Activated naive CD4-positive, alpha-beta T cell treated with anti-CD3 and anti-CD28 coated beads, Interleukin-2, amount 50 U/mL, for 72 hours (primary cell): ENCODE measurements around the gene C17orf50. TPM values are rescaled to one million over a fixed set of nuclear protein-coding genes. Genes with fewer than 3 reads are reported as not detected.

Experiments
- ATAC-seq, 2 donors: fragments of 150-1000 bp; cut with Tn5 transposase; 2 replicates each; pipeline ENCODE4 v1.10.0; 2021; ENCODE audit warnings: mild to moderate bottlenecking in 2 of 2, moderate library complexity in 2 of 2
- DNase-seq, 2 donors: peaks; one replicate each; pipeline ENCODE4 v3.0.0; 2021 to 2022; ENCODE audit warnings: low spot score in 2 of 2
- H3K27ac Mint-ChIP-seq, 2 donors: one replicate each; pipeline ENCODE4 v1.8.0; 2022; ENCODE audit warnings: mild to moderate bottlenecking in 2 of 2, mixed read lengths in 2 of 2
- H3K36me3 Mint-ChIP-seq, 2 donors: one replicate each; pipeline ENCODE4 v1.8.0; 2022; ENCODE audit warnings: mixed read lengths in 2 of 2
- H3K9me3 Mint-ChIP-seq, 2 donors: one replicate each; pipeline ENCODE4 v1.8.0; 2022; ENCODE audit warnings: mixed read lengths in 2 of 2
- total RNA-seq, 2 donors: library from RNA; stranded (reverse); gene quantifications; one replicate each; pipeline ENCODE4 v1.2.3, GENCODE V29; 2022

The C17orf50 gene
- total RNA-seq, 2 donors from 2014 or later: not detected

GRCh38 chr17:35811759-35812158 lies 51.1 kb downstream of the C17orf50 start:
- Mint-ChIP-seq H3K36me3 (peaks cover 16 to 18% of the 10 kb centered on the region in 2 donors), H3K27ac (no peak overlapping the region), H3K9me3 (no peaks in the 10 kb centered on the region)
- no peak for ATAC-seq
- no peak for DNase-seq

- DNase-seq: no peak
- no peak overlapping the region for H3K27ac Mint-ChIP-seq
- H3K9me3 Mint-ChIP-seq: no peaks in the 10 kb centered on the region
- ATAC-seq: no peak
- H3K36me3 Mint-ChIP-seq: peaks cover 16 to 18% of the 10 kb centered on the region in 2 donors
These were observed 51.8 kb downstream of the C17orf50 start for GRCh38 chr17:35812456-35812855.

Other genes starting within 250 kb of the C17orf50 start
- gene SLFN12L, start 223.2 kb upstream of the C17orf50 start, total RNA-seq: 10 to 100 TPM; 33.7 to 43.2 TPM
- gene SLFN14, start 200.1 kb upstream of the C17orf50 start, total RNA-seq: under 1 TPM in 1 of 2 donors, not detected in 1; 0.08 TPM
- 1 to 10 TPM; 5.1 to 5.6 TPM for gene PEX12, start 182.3 kb upstream of the C17orf50 start, total RNA-seq
- gene AP2B1, start 173.6 kb upstream of the C17orf50 start, total RNA-seq: 100 to 1,000 TPM; 185 to 202 TPM
- gene RASL10B, start 29.2 kb upstream of the C17orf50 start, total RNA-seq: 1 to 10 TPM in 1 of 2 donors, not detected in 1; 1.1 TPM
- gene GAS2L2, start 7.6 kb upstream of the C17orf50 start, total RNA-seq: under 1 TPM in 1 of 2 donors, not detected in 1; 0.16 TPM
- gene MMP28, start 34.8 kb downstream of the C17orf50 start, total RNA-seq: under 1 TPM in 1 of 2 donors, not detected in 1; 0.74 TPM
- 100 to 1,000 TPM; 283 to 312 TPM for gene TAF15, start 48.6 kb downstream of the C17orf50 start, total RNA-seq
- not detected for gene HEATR9, start 108.0 kb downstream of the C17orf50 start, total RNA-seq
- gene CCL5, start 119.5 kb downstream of the C17orf50 start, total RNA-seq: 10 to 100 TPM; 13.1 to 14.7 TPM
- 10 to 100 TPM in 1 of 2 donors, 1 to 10 TPM in 1; 8.4 to 12.8 TPM for gene RDM1, start 169.9 kb downstream of the C17orf50 start, total RNA-seq
- not detected for gene LYZL6, start 182.8 kb downstream of the C17orf50 start, total RNA-seq
- gene CCL16, start 220.6 kb downstream of the C17orf50 start, total RNA-seq: not detected
- gene CCL14, start 225.8 kb downstream of the C17orf50 start, total RNA-seq: not detected
- gene CCL15, start 240.7 kb downstream of the C17orf50 start, total RNA-seq: not detected